T-helper 1 cell treated with Interleukin-12 subunit alpha and Interleukin-12 subunit beta and Interleukin-4 antibody, amounts not matched to agents 30 ng/mL and 1 ng/mL, for 36 hours (primary cell): Measurements from ENCODE around the gene MFSD6. TPM values are rescaled to one million over a fixed set of nuclear protein-coding genes. Genes with fewer than 3 reads are reported as not detected.

ENCODE experiments used
- intact Hi-C: fragments of 100-400 bp; cut with micrococcal nuclease; formaldehyde crosslinking; loops from one replicate; pipeline ENCODE4 v1.15.1; 2024
- total RNA-seq: library from RNA; stranded (reverse); gene quantifications from 2 replicates; pipeline ENCODE4 v1.2.3, GENCODE V29; 2022

MFSD6 gene
- total RNA-seq, 1 donor from 2014 or later: 53.9 TPM

GRCh38 chr2:190526105-190526750, 118.1 kb downstream of the MFSD6 start:
- intact Hi-C loops: no loop called here

DNA sequence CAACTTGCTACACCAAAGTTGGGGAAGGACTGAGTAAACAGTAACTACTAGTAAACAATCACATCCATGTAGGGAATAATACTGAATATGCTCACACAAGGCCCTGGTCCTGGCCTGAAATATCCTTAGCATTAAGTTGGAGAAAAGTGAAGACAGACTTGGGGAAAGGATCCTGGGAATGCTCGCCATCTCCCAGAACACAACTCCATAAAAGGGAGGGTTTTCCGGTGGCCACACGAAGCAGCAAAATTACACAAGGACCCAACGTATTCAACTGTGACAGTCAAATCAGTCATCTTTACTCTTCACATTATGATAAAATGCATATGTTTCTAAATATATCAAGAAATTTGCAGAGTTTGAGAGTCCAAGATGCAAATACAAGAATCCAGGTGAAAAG, 119.1 kb downstream of the MFSD6 start:
- intact Hi-C loops: no loop called here

DNA sequence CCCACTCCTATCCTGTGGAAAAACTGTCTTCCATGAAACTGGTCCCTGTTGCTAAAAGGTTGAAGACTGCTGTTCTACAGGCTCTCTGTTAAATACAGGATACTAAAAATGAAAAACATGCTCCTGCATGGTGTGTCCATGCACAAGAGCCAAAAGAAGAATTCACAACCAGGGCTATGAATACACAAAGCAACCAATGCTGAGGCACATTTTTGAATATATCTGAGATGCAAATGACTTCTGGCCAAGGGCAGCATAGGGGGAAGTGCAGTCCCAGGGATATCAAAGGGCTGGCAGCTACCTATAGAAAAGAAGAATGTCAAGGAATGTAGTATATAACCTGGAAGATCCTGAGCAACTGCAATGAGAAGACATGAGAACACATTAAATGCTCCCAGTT, 119.8 kb downstream of the MFSD6 start:
- intact Hi-C loops: no loop called here

DNA sequence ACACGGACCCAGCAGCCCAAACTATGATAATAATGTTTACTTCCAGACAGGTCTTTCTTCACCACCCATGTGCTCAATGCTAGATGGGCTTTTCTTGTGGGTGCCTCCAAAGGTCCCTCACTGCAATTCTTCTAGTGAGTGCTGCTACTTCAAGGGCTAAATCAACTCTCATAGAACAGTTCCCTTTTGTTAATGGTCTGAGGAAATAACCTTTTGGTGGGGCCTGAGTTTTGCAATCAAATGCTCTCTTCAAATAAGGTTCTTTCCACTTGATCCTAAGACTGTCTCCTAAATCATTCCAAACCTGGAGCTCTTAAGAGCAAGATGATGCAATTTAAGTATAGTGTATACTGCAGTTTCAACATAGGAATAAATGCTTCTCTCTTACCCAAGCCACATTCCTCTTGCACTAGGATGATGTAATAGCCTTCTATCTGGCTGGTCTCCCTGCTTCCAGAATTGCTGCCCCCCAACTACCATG, 120.4 kb downstream of the MFSD6 start:
- intact Hi-C loops: no loop called here

DNA sequence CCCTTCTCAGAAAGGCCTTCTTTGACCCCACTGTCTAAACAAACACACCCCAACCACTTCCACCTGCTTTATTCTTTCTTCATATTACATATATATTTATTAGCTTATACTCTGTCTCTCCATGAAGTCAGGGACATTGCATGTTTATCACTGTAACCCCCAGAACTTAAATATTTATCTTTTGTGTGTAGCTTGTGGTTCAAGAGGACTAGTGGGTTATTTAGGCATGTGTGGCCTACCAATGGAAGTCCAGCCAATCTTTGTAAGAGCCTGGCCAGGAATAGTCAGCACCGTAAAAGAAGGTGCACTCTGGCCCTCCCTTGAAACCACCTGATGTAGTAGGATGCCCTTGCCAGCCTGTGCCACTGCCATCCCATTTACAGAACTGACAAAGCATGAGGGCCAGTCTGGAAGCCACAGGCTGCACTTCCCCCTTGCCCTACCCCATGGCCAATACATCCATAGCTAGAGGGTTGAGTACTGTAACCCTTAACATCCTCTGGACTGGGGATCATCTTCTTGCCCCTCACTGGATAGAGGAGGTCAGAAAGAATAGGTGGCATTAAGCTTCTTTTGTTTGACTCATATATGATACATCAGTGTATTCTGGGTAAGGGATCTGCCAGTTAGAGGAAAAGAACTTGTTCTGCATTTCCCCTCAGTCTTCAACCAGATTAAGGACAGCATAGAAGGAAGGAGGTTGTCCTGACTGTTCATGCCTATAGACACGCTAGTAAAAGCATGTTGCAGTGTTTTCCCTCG, 121.5 kb downstream of the MFSD6 start:
- intact Hi-C loops: loop anchor here (5.0 to 10.0 kb wide), 5 partner anchors 415 to 1145 kb away; partner anchors contain the start of genes ASNSD1, NABP1 and WDR75

DNA sequence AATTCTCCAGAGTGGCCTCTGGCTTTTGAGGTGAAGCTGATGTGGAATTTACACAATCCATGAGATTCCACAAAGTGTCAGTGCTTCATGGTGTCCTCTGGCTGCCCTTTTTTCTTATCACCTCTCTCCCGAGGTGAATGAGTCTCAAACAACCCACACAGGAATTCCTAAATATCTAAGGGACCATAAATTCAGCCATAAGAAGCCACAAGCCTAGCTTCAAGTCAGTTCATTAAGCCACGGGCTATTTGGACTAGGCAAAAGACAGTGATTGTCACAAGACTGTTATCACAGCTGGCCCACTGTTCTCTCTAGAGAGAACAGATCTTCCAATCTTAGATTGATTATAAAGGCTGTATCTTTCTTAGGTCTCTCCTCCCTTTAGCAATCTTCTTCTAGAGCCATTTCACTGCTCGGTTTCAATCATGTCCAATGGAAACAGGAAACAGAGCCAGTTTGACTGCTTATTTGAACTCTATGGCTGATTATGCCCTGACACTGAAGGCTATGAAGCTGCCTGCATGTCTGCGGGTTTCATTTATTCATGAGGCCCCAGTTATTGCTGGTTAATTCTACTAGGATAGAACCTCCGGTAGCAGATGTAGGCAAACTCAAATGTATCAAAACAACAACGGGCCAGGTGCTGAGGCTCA, 122.2 kb downstream of the MFSD6 start:
- intact Hi-C loops: loop anchor here (5.0 to 10.0 kb wide), 5 partner anchors 414 to 1144 kb away; partner anchors contain the start of genes ASNSD1, NABP1 and WDR75

- intact Hi-C loops: loop anchor here (1.0 to 10.0 kb wide), 6 partner anchors 8 to 1142 kb away; partner anchors contain the start of genes ASNSD1, NABP1 and WDR75
Observed at GRCh38 chr2:190532581-190532980, 124.4 kb downstream of the MFSD6 start.

DNA sequence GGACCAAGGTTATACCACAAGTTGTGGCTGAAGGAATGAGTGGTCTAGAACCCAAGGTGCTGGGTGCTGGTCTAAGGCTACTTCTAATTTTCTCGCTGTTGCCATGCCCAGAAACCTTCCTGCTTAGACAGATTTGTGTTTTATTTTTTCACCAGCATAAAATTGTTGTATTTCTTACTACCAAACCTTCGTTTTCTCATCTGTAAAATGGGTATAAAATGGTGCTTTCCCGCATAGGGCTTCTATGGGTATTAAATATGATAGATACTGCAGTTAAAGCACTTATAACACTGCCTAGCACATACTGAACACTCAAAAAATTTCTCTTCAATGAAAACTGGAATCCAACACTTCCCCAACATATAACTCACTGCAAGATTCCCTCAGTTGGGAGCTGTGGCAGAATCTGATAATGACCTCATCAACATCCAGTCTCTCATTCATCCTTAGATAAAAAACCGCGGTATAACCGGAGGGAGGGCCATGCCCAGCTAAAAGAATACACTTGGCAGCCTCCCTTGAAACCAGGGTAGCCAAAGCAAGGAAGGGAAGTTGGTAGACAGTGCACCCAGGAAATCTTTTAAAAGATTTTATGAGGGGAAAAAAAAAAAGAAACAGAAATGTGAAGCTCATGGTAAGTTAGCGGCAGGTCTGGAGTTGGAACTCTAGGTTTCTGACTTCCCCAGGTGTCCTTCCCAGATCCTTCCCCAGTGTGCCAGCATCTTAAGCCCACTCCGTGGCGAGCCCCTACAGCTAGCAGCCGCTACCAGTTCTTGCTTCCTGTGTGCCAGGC, 125.2 kb downstream of the MFSD6 start:
- intact Hi-C loops: loop anchor here (5.0 to 10.0 kb wide), 5 partner anchors 411 to 1141 kb away; partner anchors contain the start of genes ASNSD1, NABP1 and WDR75

GRCh38 chr2:190533968-190534309, 125.8 kb downstream of the MFSD6 start:
- intact Hi-C loops: loop anchor here (1.0 to 10.0 kb wide), 13 partner anchors 18 to 1141 kb away; partner anchors contain the start of genes ASNSD1, GLS, NABP1 and ORMDL1

GRCh38 chr2:190534310-190535120, 126.4 kb downstream of the MFSD6 start, which contains the start of gene NEMP2:
Gene NEMP2, minus strand, starts transcription at chr2:190534722. Its CDS starts 67 bp downstream, at chr2:190534655.
- intact Hi-C loops: loop anchor here (1.0 to 10.0 kb wide), 15 partner anchors 16 to 1140 kb away; partner anchors contain the start of genes ASNSD1, GLS, HIBCH and NABP1

DNA sequence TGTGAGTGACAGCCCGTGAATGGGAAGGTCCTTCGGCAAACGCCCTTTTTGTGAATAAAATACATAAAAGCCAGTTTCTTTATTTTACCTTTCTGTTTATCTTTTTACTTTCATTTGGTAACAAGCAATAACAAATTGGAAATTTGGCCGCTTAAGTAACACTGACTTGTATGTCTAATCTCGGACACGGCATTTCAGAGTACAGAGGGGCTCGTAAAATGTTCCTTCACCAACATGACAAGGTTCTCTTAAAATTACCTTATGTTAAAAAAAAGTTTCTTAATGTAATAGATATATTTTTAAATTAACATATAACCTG, 126.9 kb downstream of the MFSD6 start:
- intact Hi-C loops: loop anchor here (1.0 to 10.0 kb wide), 7 partner anchors 15 to 1140 kb away; partner anchors contain the start of genes HIBCH, NABP1 and STAT1

DNA sequence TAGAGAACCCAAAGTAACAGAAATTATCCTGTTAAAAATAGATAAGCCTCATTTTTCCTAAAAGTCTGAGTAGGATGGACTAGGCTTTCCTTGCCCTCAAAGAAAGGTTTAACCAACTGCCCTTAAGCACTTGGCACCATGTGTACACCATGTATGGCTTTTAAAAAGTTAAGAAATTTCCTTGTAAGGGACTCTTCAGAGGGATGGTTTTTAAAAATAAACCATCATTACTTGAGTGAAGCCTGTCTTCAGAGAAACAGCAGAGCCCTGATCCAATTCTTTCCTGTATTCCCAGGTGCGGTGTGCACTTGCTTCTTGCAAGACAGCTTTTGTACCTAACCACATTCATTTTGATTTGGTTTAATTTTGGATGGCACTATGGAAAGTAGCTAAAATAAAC, 127.4 kb downstream of the MFSD6 start:
- intact Hi-C loops: loop anchor here (1.0 to 10.0 kb wide), 7 partner anchors 15 to 1139 kb away; partner anchors contain the start of genes HIBCH, NABP1 and STAT1

- intact Hi-C loops: loop anchor here (10.0 kb wide), 3 partner anchors 407 to 1137 kb away; partner anchors contain the start of gene NABP1
Observed at GRCh38 chr2:190537765-190538164, 129.6 kb downstream of the MFSD6 start.

DNA sequence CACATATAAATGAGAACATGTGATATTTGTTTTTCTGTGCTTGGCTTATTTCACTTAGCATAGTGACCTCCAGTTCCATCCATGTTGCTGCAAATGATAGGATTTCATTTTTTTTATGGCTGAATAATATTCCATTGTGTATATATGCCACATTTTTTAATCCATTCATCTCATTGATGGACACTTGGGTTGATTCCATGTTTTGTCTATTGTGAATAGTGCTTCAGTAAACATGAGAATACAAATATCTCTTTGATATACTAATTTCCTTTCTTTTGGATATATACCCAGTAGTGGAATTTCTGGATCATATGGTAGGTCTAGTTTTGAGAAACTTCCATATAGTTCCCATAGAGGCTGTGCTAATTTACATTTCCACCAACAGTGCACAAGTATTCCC, 130.0 kb downstream of the MFSD6 start:
- intact Hi-C loops: loop anchor here (10.0 kb wide), 3 partner anchors 407 to 1137 kb away; partner anchors contain the start of gene NABP1

GRCh38 chr2:190540048-190540447, 131.9 kb downstream of the MFSD6 start:
- intact Hi-C loops: no loop called here

GRCh38 chr2:190545093-190545492, 136.9 kb downstream of the MFSD6 start:
- intact Hi-C loops: no loop called here

- intact Hi-C loops: no loop called here
Observed at GRCh38 chr2:190545555-190546385, 137.6 kb downstream of the MFSD6 start.

DNA sequence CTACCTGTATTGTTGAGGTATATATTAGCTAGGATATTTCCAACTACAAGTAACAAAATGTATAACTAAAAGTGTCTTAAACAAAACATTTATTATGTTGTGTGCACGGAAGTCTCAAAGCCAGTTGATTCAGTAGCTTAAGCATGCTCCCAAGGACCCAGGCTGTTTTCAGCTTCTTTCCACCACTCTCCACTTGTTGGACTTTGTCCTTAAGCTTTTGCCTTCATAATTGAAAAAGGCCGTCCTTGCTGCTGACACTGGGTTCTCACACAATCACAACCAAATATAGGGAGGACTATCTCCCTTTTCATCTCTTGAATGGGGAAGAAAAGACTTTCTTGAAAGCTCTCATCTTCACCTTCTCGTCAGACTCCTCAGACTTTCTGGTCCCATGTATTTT, 138.6 kb downstream of the MFSD6 start:
- intact Hi-C loops: no loop called here

DNA sequence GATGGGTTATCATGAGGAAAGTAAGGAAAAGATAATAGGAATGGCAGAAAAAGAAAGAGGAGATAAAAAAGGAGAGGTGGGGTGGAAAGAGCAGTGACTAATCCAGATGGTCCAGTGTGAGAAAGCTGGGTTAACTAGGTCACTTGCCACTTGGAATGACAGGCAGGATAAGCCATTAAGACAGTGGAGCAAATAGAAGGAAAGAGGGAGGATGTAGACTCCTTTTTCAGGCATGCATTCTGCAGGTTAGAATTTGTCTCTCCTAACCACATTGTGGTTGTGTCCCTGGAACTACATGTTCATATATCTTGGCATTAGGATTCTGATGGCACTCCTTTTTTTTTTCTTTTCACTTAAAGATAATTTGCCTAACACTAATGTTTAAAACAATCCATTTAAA, 139.7 kb downstream of the MFSD6 start:
- intact Hi-C loops: no loop called here
